ENCODE data around the gene BBS2. TPM values are rescaled to one million over a fixed set of nuclear protein-coding genes. Genes with fewer than 3 reads are reported as not detected.

The BBS2 gene
- total and polyA plus RNA-seq, 2 of the 13 experiments (the other 11 are each of a cell fraction or from before 2014, with no cell fraction given), result 59.7 to 68.3 TPM

DNA sequence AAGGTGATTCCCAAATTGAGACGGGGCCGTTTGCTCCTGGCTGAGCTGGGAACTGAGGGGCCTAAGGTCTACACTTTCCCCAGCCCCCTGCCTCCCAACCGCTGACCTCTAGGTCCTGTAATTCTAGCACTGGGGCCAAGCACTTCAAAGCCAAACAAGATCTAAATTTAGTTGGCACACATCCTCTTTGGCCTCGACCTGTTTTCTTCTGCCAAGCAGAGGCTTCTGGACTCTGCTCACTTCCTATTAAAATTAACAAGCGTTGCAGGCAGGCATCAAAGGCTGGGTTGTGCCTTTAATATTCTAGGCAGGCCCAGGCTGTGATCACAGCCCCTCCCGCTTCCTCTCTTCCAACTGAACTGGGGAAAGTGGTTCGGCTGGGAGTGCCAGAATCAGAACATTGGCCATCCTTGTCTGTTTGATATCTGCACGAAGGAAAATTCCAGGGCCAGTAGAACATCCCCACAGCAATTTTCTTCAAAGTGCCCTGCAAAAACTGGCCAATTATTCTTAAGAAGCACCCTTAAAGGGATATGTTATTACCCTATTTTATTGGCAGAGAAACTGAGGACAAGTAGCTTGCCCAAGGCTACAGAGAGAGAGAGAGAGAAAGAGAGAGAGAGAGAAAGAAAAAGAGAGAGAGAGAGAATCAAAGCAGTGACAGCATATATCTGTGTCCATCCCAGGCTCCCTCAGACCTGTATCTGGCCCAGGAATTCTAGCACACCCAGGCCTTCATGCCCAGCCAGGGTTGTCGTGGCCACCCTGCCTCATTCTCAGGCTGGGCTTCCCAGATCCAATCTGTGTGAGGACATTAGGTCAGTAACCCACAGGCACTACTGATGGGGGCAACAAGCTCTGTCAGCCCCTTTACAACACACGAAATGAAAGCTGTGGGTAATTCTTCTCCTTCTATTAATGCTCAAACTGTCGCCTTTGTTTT is 32.2 kb upstream of the BBS2 start (continued):
- TF ChIP-seq, protein P1, sequence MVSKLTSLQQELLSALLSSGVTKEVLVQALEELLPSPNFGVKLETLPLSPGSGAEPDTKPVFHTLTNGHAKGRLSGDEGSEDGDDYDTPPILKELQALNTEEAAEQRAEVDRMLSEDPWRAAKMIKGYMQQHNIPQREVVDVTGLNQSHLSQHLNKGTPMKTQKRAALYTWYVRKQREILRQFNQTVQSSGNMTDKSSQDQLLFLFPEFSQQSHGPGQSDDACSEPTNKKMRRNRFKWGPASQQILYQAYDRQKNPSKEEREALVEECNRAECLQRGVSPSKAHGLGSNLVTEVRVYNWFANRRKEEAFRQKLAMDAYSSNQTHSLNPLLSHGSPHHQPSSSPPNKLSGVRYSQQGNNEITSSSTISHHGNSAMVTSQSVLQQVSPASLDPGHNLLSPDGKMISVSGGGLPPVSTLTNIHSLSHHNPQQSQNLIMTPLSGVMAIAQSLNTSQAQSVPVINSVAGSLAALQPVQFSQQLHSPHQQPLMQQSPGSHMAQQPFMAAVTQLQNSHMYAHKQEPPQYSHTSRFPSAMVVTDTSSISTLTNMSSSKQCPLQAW (CRISPR knock-in tag; IDR thresholded peaks at IDR 0.05), result peak; percentile 93
- TF ChIP-seq THAP11 (CRISPR knock-in tag; IDR thresholded peaks at IDR 0.05), result no peak
- TF ChIP-seq, protein P2, sequence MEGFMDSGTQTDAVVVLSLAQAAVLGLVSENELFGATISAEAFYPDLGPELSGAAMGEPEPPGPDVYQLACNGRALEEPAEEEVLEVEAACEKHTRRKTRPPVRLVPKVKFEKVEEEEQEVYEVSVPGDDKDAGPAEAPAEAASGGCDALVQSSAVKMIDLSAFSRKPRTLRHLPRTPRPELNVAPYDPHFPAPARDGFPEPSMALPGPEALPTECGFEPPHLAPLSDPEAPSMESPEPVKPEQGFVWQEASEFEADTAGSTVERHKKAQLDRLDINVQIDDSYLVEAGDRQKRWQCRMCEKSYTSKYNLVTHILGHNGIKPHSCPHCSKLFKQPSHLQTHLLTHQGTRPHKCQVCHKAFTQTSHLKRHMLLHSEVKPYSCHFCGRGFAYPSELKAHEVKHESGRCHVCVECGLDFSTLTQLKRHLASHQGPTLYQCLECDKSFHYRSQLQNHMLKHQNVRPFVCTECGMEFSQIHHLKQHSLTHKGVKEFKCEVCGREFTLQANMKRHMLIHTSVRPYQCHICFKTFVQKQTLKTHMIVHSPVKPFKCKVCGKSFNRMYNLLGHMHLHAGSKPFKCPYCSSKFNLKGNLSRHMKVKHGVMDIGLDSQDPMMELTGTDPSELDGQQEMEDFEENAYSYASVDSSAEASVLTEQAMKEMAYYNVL (CRISPR knock-in tag; IDR thresholded peaks at IDR 0.05; ENCODE audit: borderline replicate concordance), result no peak
- TF ChIP-seq GFI1 (CRISPR knock-in tag; IDR thresholded peaks at IDR 0.05; ENCODE audit: borderline replicate concordance), result peak; percentile 60; the same call in 1 of the 2 replicates
- TF ChIP-seq, protein P3, sequence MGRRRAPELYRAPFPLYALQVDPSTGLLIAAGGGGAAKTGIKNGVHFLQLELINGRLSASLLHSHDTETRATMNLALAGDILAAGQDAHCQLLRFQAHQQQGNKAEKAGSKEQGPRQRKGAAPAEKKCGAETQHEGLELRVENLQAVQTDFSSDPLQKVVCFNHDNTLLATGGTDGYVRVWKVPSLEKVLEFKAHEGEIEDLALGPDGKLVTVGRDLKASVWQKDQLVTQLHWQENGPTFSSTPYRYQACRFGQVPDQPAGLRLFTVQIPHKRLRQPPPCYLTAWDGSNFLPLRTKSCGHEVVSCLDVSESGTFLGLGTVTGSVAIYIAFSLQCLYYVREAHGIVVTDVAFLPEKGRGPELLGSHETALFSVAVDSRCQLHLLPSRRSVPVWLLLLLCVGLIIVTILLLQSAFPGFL (CRISPR knock-in tag; IDR thresholded peaks at IDR 0.05), result no peak
- no peak for TF ChIP-seq SUZ12 (IDR thresholded peaks at IDR 0.05; ENCODE audit: low read depth, low read length)
- 0 out of 2 replicates have a peak, but pooled peaks have one; percentile 69 for TF ChIP-seq ZNF709 (CRISPR knock-in tag; IDR thresholded peaks at IDR 0.05)
- TF ChIP-seq, protein P4, sequence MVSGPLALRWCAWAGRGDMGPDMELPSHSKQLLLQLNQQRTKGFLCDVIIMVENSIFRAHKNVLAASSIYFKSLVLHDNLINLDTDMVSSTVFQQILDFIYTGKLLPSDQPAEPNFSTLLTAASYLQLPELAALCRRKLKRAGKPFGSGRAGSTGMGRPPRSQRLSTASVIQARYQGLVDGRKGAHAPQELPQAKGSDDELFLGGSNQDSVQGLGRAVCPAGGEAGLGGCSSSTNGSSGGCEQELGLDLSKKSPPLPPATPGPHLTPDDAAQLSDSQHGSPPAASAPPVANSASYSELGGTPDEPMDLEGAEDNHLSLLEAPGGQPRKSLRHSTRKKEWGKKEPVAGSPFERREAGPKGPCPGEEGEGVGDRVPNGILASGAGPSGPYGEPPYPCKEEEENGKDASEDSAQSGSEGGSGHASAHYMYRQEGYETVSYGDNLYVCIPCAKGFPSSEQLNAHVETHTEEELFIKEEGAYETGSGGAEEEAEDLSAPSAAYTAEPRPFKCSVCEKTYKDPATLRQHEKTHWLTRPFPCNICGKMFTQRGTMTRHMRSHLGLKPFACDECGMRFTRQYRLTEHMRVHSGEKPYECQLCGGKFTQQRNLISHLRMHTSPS (CRISPR knock-in tag; IDR thresholded peaks at IDR 0.05; ENCODE audit: low read depth), result peak; percentile 94
- no peak for TF ChIP-seq ZNF616 (CRISPR knock-in tag; IDR thresholded peaks at IDR 0.05; ENCODE audit: low read depth)
- TF ChIP-seq, protein P5, sequence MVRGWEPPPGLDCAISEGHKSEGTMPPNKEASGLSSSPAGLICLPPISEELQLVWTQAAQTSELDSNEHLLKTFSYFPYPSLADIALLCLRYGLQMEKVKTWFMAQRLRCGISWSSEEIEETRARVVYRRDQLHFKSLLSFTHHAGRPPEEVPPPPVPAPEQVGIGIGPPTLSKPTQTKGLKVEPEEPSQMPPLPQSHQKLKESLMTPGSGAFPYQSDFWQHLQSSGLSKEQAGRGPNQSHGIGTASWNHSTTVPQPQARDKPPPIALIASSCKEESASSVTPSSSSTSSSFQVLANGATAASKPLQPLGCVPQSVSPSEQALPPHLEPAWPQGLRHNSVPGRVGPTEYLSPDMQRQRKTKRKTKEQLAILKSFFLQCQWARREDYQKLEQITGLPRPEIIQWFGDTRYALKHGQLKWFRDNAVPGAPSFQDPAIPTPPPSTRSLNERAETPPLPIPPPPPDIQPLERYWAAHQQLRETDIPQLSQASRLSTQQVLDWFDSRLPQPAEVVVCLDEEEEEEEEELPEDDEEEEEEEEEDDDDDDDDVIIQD (CRISPR knock-in tag; IDR thresholded peaks at IDR 0.05; ENCODE audit: low read depth), result peak; percentile 70; the same call in 1 of the 2 replicates
- TF ChIP-seq, protein P6, sequence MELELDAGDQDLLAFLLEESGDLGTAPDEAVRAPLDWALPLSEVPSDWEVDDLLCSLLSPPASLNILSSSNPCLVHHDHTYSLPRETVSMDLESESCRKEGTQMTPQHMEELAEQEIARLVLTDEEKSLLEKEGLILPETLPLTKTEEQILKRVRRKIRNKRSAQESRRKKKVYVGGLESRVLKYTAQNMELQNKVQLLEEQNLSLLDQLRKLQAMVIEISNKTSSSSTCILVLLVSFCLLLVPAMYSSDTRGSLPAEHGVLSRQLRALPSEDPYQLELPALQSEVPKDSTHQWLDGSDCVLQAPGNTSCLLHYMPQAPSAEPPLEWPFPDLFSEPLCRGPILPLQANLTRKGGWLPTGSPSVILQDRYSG (CRISPR knock-in tag; IDR thresholded peaks at IDR 0.05), result no peak
- TF ChIP-seq, protein P7, sequence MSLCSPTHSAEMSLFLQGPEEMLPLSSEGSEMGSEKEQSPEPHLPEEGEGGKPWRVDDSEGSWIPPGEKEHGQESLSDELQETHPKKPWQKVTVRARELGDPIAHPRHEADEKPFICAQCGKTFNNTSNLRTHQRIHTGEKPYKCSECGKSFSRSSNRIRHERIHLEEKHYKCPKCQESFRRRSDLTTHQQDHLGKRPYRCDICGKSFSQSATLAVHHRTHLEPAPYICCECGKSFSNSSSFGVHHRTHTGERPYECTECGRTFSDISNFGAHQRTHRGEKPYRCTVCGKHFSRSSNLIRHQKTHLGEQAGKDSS (CRISPR knock-in tag; IDR thresholded peaks at IDR 0.05; ENCODE audit: borderline replicate concordance, low read depth), result no peak
- TF ChIP-seq ZBTB3 (CRISPR knock-in tag; IDR thresholded peaks at IDR 0.05; ENCODE audit: borderline replicate concordance, low read depth), result peak; percentile 71; the same call in 1 of the 2 replicates

All from HepG2 (cell line).